ENCODE measurements around the gene CCT7. TPM values are rescaled to one million over a fixed set of nuclear protein-coding genes. Genes with fewer than 3 reads are reported as not detected.

Gene CCT7
- total and polyA plus RNA-seq, 8 donors: 72.7 to 141 (median 105) TPM

GRCh38 chr2:73267008-73267407 is 32.9 kb downstream of the CCT7 start:
- FAIRE-seq (no peak), DNase-seq (no peak), ATAC-seq (no peak)
- Histone ChIP-seq H3K36me3 (no peaks in the 10 kb centered on the region), H3K4me3 (no peak overlapping the region), H3K27me3 (no peaks in the 10 kb centered on the region), H3K4me1 (peaks cover 0 to 2% (median 0%) of the 10 kb centered on the region in 3 donors), H3K27ac (no peak overlapping the region), H3K9me3 (no peaks in the 10 kb centered on the region)
- 92 to 98% methylated on average over 4 of the region's 4 CpGs for WGBS, 2 donors
- intact Hi-C loops (cut with DNase I): no loop called here
- no peak for TF ChIP-seq CTCF (IDR thresholded peaks at IDR 0.05)

GRCh38 chr2:73268366-73268829 is 34.3 kb downstream of the CCT7 start:
- Histone ChIP-seq H3K27ac (no peak overlapping the region), H3K27me3 (no peaks in the 10 kb centered on the region), H3K4me1 (peaks cover 0 to 2% (median 0%) of the 10 kb centered on the region in 3 donors), H3K4me3 (peak overlapping the region in 3 of 4 donors; percentile 7 to 42 (median 29)), H3K36me3 (no peaks in the 10 kb centered on the region), H3K9me3 (no peaks in the 10 kb centered on the region)
- ATAC-seq (no peak), FAIRE-seq (no peak), DNase-seq (no peak)
- WGBS, 2 donors: 45 to 49% methylated on average over 14 of the region's 14 CpGs
- intact Hi-C loops (cut with DNase I): no loop called here
- TF ChIP-seq CTCF (IDR thresholded peaks at IDR 0.05): no peak

- no peak for TF ChIP-seq CTCF (IDR thresholded peaks at IDR 0.05)
- Histone ChIP-seq H3K4me1 (peaks cover 0 to 2% (median 0%) of the 10 kb centered on the region in 3 donors), H3K4me3 (peak overlapping the region; percentile 4 to 42 (median 18)), H3K9me3 (no peaks in the 10 kb centered on the region), H3K27me3 (no peaks in the 10 kb centered on the region), H3K36me3 (no peaks in the 10 kb centered on the region), H3K27ac (no peak overlapping the region)
- DNase-seq (peak; percentile 50 to 86 (median 74)), FAIRE-seq (no peak), ATAC-seq (peak; percentile 74 to 85 (median 80))
- WGBS, 2 donors: 2 to 6% methylated on average over 111 to 113 of the region's 113 CpGs
- intact Hi-C loops (cut with DNase I): no loop called here
Measured at GRCh38 chr2:73268830-73269685, 35.0 kb downstream of the CCT7 start.

GRCh38 chr2:73269686-73270465 is 35.8 kb downstream of the CCT7 start:
- peak in 1 of 4 donors; percentile 3 for ATAC-seq
- H3K27me3 ChIP-seq: no peaks in the 10 kb centered on the region
- H3K36me3 ChIP-seq: no peaks in the 10 kb centered on the region
- WGBS, 2 donors: 20 to 22% methylated on average over 20 to 22 of the region's 22 CpGs
- H3K9me3 ChIP-seq: no peaks in the 10 kb centered on the region
- intact Hi-C loops (cut with DNase I): no loop called here
- H3K27ac ChIP-seq: no peak overlapping the region
- peak overlapping the region in 3 of 4 donors; percentile 4 to 42 (median 29) for H3K4me3 ChIP-seq
- TF ChIP-seq CTCF (IDR thresholded peaks at IDR 0.05): no peak
- H3K4me1 ChIP-seq: peaks cover 0 to 2% (median 0%) of the 10 kb centered on the region in 3 donors
- no peak for DNase-seq
- no peak for FAIRE-seq

All from pancreas (tissue), 10 donors.